IMR-90 (cell line): ENCODE measurements around the gene RASGRF1. TPM values are rescaled to one million over a fixed set of nuclear protein-coding genes. Genes with fewer than 3 reads are reported as not detected.
A peak's percentile ranks its signal among the peaks of the same experiment; 100 is the strongest.

Source experiments
- ATAC-seq: fragments of 200-7000 bp; cut with Tn5 transposase; 2 replicates; pipeline ENCODE4 v1.9.1; 2020; ENCODE audit warnings: low read depth, mild to moderate bottlenecking, moderate library complexity
- BruUV-seq: library from RNA; stranded (reverse); fragments of 400-500 nt; replicated peaks from 2 replicates; lab custom pipeline; 2021; lab: Mats Ljungman, UMichigan
- CTCF ChIA-PET: fragments of 300-600 bp; formaldehyde crosslinking; extraction: SDS; loops from one replicate; lab custom pipeline; 2021; ENCODE audit warnings: antibody characterized with exemption; lab: Yijun Ruan, JAX
- POLR2A ChIA-PET: fragments of 300-600 bp; sonication (Branson Sonifier 250); formaldehyde crosslinking; loops from one replicate; lab custom pipeline; 2022; ENCODE audit warnings: antibody characterized with exemption; ENCODE audit not compliant: unreplicated experiment; lab: Charles Lee
- DNase-seq: peaks from one replicate; pipeline ENCODE4 v3.0.0; 2013
- H2AFZ ChIP-seq: replicated peaks from 2 replicates; pipeline ENCODE3; 2013; ENCODE audit warnings: low read length, mild to moderate bottlenecking; ENCODE audit not compliant: poor library complexity
- H2AK5ac ChIP-seq: 2 replicates; pipeline ENCODE4 v1.6.1; 2013; ENCODE audit warnings: low read depth, low read length, inconsistent platforms
- H2AK9ac ChIP-seq: replicated peaks from 2 replicates; pipeline ENCODE3; 2013; ENCODE audit warnings: mild to moderate bottlenecking, low read depth, low read length, moderate library complexity; ENCODE audit not compliant: poor library complexity
- H2BK120ac ChIP-seq: 2 replicates; pipeline ENCODE4 v1.6.1; 2013; ENCODE audit warnings: low read depth, low read length, inconsistent platforms
- H2BK15ac ChIP-seq: 3 replicates; pipeline ENCODE4 v1.6.1; 2013; ENCODE audit warnings: low read depth, low read length, inconsistent platforms
- H2BK20ac ChIP-seq: 2 replicates; pipeline ENCODE4 v1.6.1; 2013; ENCODE audit warnings: low read depth, mild to moderate bottlenecking, inconsistent platforms, low read length, moderate library complexity
- H2BK5ac ChIP-seq: 2 replicates; pipeline ENCODE4 v1.6.1; 2013; ENCODE audit warnings: mild to moderate bottlenecking, low read depth, low read length, inconsistent platforms; ENCODE audit not compliant: poor library complexity, severe bottlenecking
- H3K14ac ChIP-seq: replicated peaks from 2 replicates; pipeline ENCODE4 v1.6.1; 2013; ENCODE audit warnings: low read depth, low read length, inconsistent platforms
- H3K18ac ChIP-seq: 2 replicates; pipeline ENCODE4 v1.6.1; 2013; ENCODE audit warnings: low read depth, low read length, control low read depth
- H3K23ac ChIP-seq: 2 replicates; pipeline ENCODE4 v1.6.1; 2013; ENCODE audit warnings: low read depth, low read length, inconsistent platforms
- H3K27ac ChIP-seq: 2 replicates; pipeline ENCODE4 v1.5.1; 2013; ENCODE audit warnings: mild to moderate bottlenecking, control low read depth, low read length; ENCODE audit not compliant: insufficient read depth
- H3K27me3 ChIP-seq: 2 replicates; pipeline ENCODE4 v1.6.1; 2013; ENCODE audit warnings: low read length; ENCODE audit not compliant: control insufficient read depth, insufficient read depth
- H3K36me3 ChIP-seq: 2 replicates; pipeline ENCODE4 v1.6.1; 2013; ENCODE audit warnings: low read length, mixed read lengths; ENCODE audit not compliant: control insufficient read depth, insufficient read depth
- H3K4ac ChIP-seq: 2 replicates; pipeline ENCODE4 v1.6.1; 2013; ENCODE audit warnings: low read depth, low read length, inconsistent platforms
- H3K4me1 ChIP-seq: 2 replicates; pipeline ENCODE4 v1.6.1; 2013; ENCODE audit warnings: low read length, mixed read lengths; ENCODE audit not compliant: control insufficient read depth, insufficient read depth
- H3K4me2 ChIP-seq: 2 replicates; pipeline ENCODE4 v1.6.1; 2013; ENCODE audit warnings: low read depth, mild to moderate bottlenecking, control low read depth, low read length, moderate library complexity
- H3K4me3 ChIP-seq: 2 replicates; pipeline ENCODE4 v1.5.1; 2013; ENCODE audit warnings: low read depth, mild to moderate bottlenecking, control low read depth, low read length, moderate library complexity; ENCODE audit not compliant: insufficient read depth
- H3K56ac ChIP-seq: 2 replicates; pipeline ENCODE4 v1.6.1; 2013; ENCODE audit warnings: low read length, inconsistent platforms; ENCODE audit not compliant: insufficient read depth; ENCODE audit errors: extremely low read depth
- H3K79me1 ChIP-seq, 2 experiments: 2 replicates each; pipeline ENCODE4 v1.6.1; 2013; ENCODE audit warnings: low read length in 2 of 2, inconsistent platforms in 1 of 2, low read depth in 1 of 2
- H3K9ac ChIP-seq: 2 replicates; pipeline ENCODE4 v1.6.1; 2013; ENCODE audit warnings: low read depth, low read length, control low read depth
- H3K9me1 ChIP-seq: 2 replicates; pipeline ENCODE4 v1.6.1; 2013; ENCODE audit warnings: low read length, inconsistent platforms; ENCODE audit not compliant: insufficient read depth
- H3K9me3 ChIP-seq: 2 replicates; pipeline ENCODE4 v1.6.1; 2013; ENCODE audit warnings: low read length; ENCODE audit not compliant: control insufficient read depth, insufficient read depth
- H4K20me1 ChIP-seq: 2 replicates; pipeline ENCODE4 v1.6.1; 2013; ENCODE audit warnings: low read length, inconsistent platforms; ENCODE audit not compliant: insufficient read depth
- H4K5ac ChIP-seq: 2 replicates; pipeline ENCODE4 v1.6.1; 2013; ENCODE audit warnings: mild to moderate bottlenecking, low read depth, low read length, control low read depth
- H4K8ac ChIP-seq, 2 experiments: 2 replicates each; pipeline ENCODE4 v1.6.1; 2013; ENCODE audit warnings: low read depth in 2 of 2, low read length in 2 of 2, control low read depth in 1 of 2, inconsistent platforms in 1 of 2
- H4K91ac ChIP-seq: 2 replicates; pipeline ENCODE4 v1.6.1; 2013; ENCODE audit warnings: low read depth, low read length, inconsistent platforms; ENCODE audit not compliant: insufficient read depth
- BHLHE40 ChIP-seq: fragments of 150-350 bp; IDR thresholded peaks from 2 replicates; pipeline ENCODE4 v1.6.1; 2016; ENCODE audit warnings: mild to moderate bottlenecking, low read depth, low read length
- CHD1 ChIP-seq: IDR thresholded peaks from 2 replicates; pipeline ENCODE4 v1.6.1; 2012; ENCODE audit warnings: low read depth, low read length, improper control_type of control experiment
- MAFK ChIP-seq: IDR thresholded peaks from 2 replicates; pipeline ENCODE4 v1.6.1; 2012; ENCODE audit warnings: low read depth, low read length, improper control_type of control experiment
- MAZ ChIP-seq: IDR thresholded peaks from 2 replicates; pipeline ENCODE4 v1.6.1; 2012; ENCODE audit warnings: low read depth, mild to moderate bottlenecking, low read length, improper control_type of control experiment, moderate library complexity, borderline replicate concordance
- MXI1 ChIP-seq: IDR thresholded peaks from 2 replicates; pipeline ENCODE4 v1.6.1; 2012; ENCODE audit warnings: low read depth, mild to moderate bottlenecking, low read length, moderate library complexity, borderline replicate concordance
- NFE2L2 ChIP-seq: fragments of 150-350 bp; IDR thresholded peaks from 2 replicates; pipeline ENCODE4 v1.6.1; 2016; ENCODE audit warnings: low read depth, mild to moderate bottlenecking, low read length
- POLR2A ChIP-seq: IDR thresholded peaks from 2 replicates; pipeline ENCODE4 v1.6.1; 2012; ENCODE audit warnings: mild to moderate bottlenecking, low read depth, low read length
- RCOR1 ChIP-seq: IDR thresholded peaks from 2 replicates; pipeline ENCODE4 v1.6.1; 2012; ENCODE audit warnings: mild to moderate bottlenecking, low read length, improper control_type of control experiment; ENCODE audit not compliant: insufficient replicate concordance
- RFX5 ChIP-seq: IDR thresholded peaks from 2 replicates; pipeline ENCODE4 v1.8.0; 2012; ENCODE audit warnings: low read depth, mild to moderate bottlenecking, low read length, moderate library complexity
- SMC3 ChIP-seq: fragments of 150-350 bp; IDR thresholded peaks from 2 replicates; pipeline ENCODE4 v1.6.1; 2016; ENCODE audit warnings: low read depth, mild to moderate bottlenecking, antibody characterized with exemption, low read length, moderate library complexity
- WGBS, 2 experiments: methylation state at CpG; one replicate each; pipeline versions ENCODE4 v1.1.5 to v1.1.7; 2013; ENCODE audit warnings: missing lambda C conversion rate in 2 of 2; ENCODE audit not compliant: insufficient read length in 1 of 2; ENCODE audit errors: extremely low coverage in 2 of 2; 5-methylcytosine and 5-hydroxymethylcytosine counted together
- dilution Hi-C: fragments of 300-500 bp; cut with HindIII; formaldehyde crosslinking; loops from one replicate; pipeline ENCODE4 v1.14.3; 2018; ENCODE audit warnings: low sequenced_read_pairs; ENCODE audit not compliant: unreplicated experiment
- in situ Hi-C: fragments of 300-500 bp; cut with MboI; formaldehyde crosslinking; loops from 3 replicates; pipeline ENCODE4 v1.14.3; 2019; ENCODE audit warnings: low sequenced_read_pairs, inconsistent platforms, mixed read lengths
- intact Hi-C: fragments of 100-400 bp; cut with micrococcal nuclease; formaldehyde crosslinking; loops from 2 replicates; pipeline ENCODE4 v1.10.0; 2022
- polyA plus RNA-seq, 3 experiments: library from polyadenylated mRNA; depleted of rRNA; stranded (reverse); fragments of >200 nt; gene quantifications; 2 replicates each; pipeline ENCODE4 v1.2.3, GENCODE V29; 2012; ENCODE audit warnings: low replicate concordance in 1 of 3
- total RNA-seq: library from RNA; depleted of rRNA; stranded (reverse); fragments of >200 nt; gene quantifications from 2 replicates; pipeline ENCODE4 v1.2.3, GENCODE V29; 2012
- TF ChIP-seq, protein P1 (sequence below): fragments of 150-350 bp; IDR thresholded peaks from 2 replicates; pipeline ENCODE4 v1.6.1; 2017; ENCODE audit warnings: mild to moderate bottlenecking, antibody characterized with exemption, low read length, low read depth

RASGRF1 gene
- total and polyA plus RNA-seq, 2 of the 4 experiments (the other 2 are of a cell fraction): under 0.01 to 0.15 TPM

DNA sequence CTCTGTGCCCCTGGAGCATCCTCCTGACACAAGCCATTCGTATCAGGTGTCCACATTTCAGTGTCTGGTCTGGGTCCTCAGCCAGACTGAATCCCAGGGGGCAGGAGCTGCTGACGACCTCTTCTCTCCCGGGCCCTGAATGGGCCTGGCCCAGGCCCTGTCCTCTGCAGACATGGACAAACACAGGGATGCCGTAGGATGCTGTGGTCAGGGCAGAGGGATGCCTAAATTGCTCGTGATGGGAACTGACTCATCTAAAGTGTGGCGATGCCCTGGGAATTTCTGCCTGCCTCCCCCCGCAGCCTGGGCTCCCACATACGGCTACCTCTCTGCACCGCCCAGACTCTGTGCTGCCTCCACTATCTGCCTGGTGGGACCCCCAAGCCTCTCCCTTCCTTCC, 87.3 kb downstream of the RASGRF1 start:
- Histone ChIP-seq H2AK9ac (peak overlapping the region; percentile 93), H3K9ac (no peak overlapping the region), H4K20me1 (no peaks in the 10 kb centered on the region), H3K9me1 (peaks cover 23% of the 10 kb centered on the region), H3K4ac (peak overlapping the region; percentile 85), H4K5ac (peak overlapping the region; percentile 69; the same call in 1 of the 2 replicates), H2BK120ac (peak overlapping the region; percentile 89), H3K23ac (no peak overlapping the region), H2BK20ac (peak overlapping the region; percentile 86), H3K4me2 (no peak overlapping the region), H3K27ac (peak overlapping the region; percentile 65; the same call in 1 of the 2 replicates), H3K14ac (peak overlapping the region; percentile 39), H4K91ac (peak overlapping the region; percentile 93), H3K27me3 (no peaks in the 10 kb centered on the region), H3K36me3 (no peaks in the 10 kb centered on the region), H3K56ac (no peak overlapping the region), H3K4me1 (peaks cover 15% of the 10 kb centered on the region), H3K18ac (peak overlapping the region; percentile 33; the same call in 1 of the 2 replicates), H3K4me3 (no peak overlapping the region), H3K79me1 (no peaks in the 10 kb centered on the region; a peak in 1 of 4 replicates), H2BK15ac (peak overlapping the region; percentile 97; the same call in 2 of the 3 replicates), H2AK5ac (peak overlapping the region; percentile 89), H3K9me3 (no peaks in the 10 kb centered on the region), H4K8ac (peak overlapping the region; percentile 78 to 80; a peak in 3 of 4 replicates), H2BK5ac (peak overlapping the region; percentile 86), H2AFZ (peak overlapping the region; percentile 83)
- intact Hi-C loops: no loop called here
- ChIA-PET POLR2A (no interaction called here), CTCF (interaction anchor here (2.0 kb wide), 1 partner anchor 24 kb away, joined by 6 read pairs; no protein-coding TSS in a partner anchor)
- TF ChIP-seq SMC3 (no peak), RFX5 (no peak), NFE2L2 (no peak), POLR2A (no peak), MAZ (no peak), BHLHE40 (peak; percentile 41; the same call in 1 of the 2 replicates), CHD1 (no peak), MAFK (no peak), RCOR1 (peak; percentile 22), MXI1 (no peak)
- TF ChIP-seq, protein P1, sequence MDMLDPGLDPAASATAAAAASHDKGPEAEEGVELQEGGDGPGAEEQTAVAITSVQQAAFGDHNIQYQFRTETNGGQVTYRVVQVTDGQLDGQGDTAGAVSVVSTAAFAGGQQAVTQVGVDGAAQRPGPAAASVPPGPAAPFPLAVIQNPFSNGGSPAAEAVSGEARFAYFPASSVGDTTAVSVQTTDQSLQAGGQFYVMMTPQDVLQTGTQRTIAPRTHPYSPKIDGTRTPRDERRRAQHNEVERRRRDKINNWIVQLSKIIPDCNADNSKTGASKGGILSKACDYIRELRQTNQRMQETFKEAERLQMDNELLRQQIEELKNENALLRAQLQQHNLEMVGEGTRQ: no peak
- DNase-seq (peak; percentile 70), ATAC-seq (0 out of 2 replicates have a peak, but pooled peaks have one; percentile 8)
- dilution Hi-C loops: no loop called here
- in situ Hi-C loops: no loop called here
- WGBS, 2 experiments: 80% methylated on average over 2 of the region's 9 CpGs; no CpG with 5 or more reads in 1 of the 2 experiments
- BruUV-seq: no TSS peak
